ENCODE data around the gene CCM2. TPM values are rescaled to one million over a fixed set of nuclear protein-coding genes. Genes with fewer than 3 reads are reported as not detected.

Gene CCM2
- total RNA-seq, 2 experiments from 2014 or later, result 72.3 to 77.5 TPM

DNA sequence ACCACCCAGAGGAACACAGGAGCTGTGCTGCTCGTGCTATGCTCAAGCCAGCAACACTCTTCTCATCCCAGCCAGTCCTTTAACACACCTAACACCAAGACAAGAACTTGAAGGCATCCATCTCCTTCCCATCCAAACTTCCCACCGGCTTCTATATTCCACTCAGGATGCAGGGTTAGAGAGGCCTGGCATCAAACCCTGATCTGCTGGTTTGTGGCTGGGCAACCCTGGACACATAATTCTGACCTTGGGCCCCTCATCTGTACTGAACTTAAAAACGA lies 15.6 kb upstream of the CCM2 start:
- Mint-ChIP-seq H3K9me3 (no peaks in the 10 kb centered on the region), H3K4me1 (ENCODE audit: low read depth) (peaks cover 64% of the 10 kb centered on the region), H3K27ac (peak overlapping the region; percentile 100), H3K27me3 (no peaks in the 10 kb centered on the region), H3K36me3 (ENCODE audit: low read depth) (peaks cover 57% of the 10 kb centered on the region), H3K4me3 (peak overlapping the region; percentile 100)
- TF ChIP-seq, protein P1, sequence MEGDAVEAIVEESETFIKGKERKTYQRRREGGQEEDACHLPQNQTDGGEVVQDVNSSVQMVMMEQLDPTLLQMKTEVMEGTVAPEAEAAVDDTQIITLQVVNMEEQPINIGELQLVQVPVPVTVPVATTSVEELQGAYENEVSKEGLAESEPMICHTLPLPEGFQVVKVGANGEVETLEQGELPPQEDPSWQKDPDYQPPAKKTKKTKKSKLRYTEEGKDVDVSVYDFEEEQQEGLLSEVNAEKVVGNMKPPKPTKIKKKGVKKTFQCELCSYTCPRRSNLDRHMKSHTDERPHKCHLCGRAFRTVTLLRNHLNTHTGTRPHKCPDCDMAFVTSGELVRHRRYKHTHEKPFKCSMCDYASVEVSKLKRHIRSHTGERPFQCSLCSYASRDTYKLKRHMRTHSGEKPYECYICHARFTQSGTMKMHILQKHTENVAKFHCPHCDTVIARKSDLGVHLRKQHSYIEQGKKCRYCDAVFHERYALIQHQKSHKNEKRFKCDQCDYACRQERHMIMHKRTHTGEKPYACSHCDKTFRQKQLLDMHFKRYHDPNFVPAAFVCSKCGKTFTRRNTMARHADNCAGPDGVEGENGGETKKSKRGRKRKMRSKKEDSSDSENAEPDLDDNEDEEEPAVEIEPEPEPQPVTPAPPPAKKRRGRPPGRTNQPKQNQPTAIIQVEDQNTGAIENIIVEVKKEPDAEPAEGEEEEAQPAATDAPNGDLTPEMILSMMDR (IDR thresholded peaks at IDR 0.05), result no peak
- CTCF ChIA-PET, result interaction anchor here (1.1 to 7.1 kb wide), 3 partner anchors 11 to 152 kb away, joined by 3 to 42 read pairs (median 24); no protein-coding TSS in a partner anchor
- no peak for DNase-seq
- intact Hi-C loops (cut with micrococcal nuclease), result loop anchor here (2.0 to 10.0 kb wide), 2 partner anchors 16 to 130 kb away; partner anchors contain the start of gene CCM2
- no peak for ATAC-seq
- POLR2A ChIA-PET, result interaction anchor here (0.8 to 16.8 kb wide), 10 partner anchors 10 to 187 kb away, joined by 3 to 328 read pairs (median 16); partner anchors contain the start of genes CCM2, H2AZ2, PPIA and TBRG4

DNA sequence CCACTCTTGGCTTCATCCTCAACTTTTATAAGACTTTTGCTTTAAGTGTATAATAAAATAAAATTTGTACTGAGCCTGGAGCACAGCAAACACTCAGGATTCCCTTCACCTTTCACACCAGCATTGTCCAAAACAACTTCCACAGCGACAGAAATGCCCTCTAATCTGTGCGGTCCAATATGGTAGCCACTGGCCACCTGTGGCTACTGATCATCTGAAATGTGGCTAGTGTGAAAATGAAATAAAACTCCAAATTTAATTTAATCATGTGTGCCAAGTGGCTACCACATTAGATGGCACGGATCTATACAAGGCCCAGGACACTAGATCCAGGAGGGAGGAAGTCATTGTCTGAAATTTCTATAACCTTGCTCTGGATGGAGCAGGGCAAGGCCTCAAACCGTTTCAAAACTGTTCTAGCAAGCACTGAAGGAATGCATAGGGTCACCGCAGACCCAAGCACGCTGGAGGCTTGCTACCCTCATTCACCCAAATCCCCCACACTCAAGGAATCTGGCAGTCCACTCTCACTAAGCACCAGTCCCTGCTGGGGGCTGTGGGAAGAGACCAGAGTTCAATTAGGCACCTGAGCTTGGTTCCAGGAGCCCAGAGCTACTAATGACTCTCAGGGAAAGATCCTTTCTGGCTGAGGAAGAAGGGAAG lies 14.8 kb upstream of the CCM2 start:
- H3K36me3 Mint-ChIP-seq (ENCODE audit: low read depth), result peaks cover 57% of the 10 kb centered on the region
- CTCF ChIA-PET, result interaction anchor here (0.8 to 4.1 kb wide), 5 partner anchors 11 to 150 kb away, joined by 3 to 24 read pairs (median 3); no protein-coding TSS in a partner anchor
- peak overlapping the region; percentile 100 for H3K27ac Mint-ChIP-seq
- H3K4me3 Mint-ChIP-seq, result peak overlapping the region; percentile 100
- no peaks in the 10 kb centered on the region for H3K27me3 Mint-ChIP-seq
- H3K4me1 Mint-ChIP-seq (ENCODE audit: low read depth), result peaks cover 56% of the 10 kb centered on the region
- TF ChIP-seq, protein P1 (IDR thresholded peaks at IDR 0.05), result no peak
- H3K9me3 Mint-ChIP-seq, result no peaks in the 10 kb centered on the region
- POLR2A ChIA-PET, result interaction anchor here (0.8 to 16.8 kb wide), 17 partner anchors 9 to 188 kb away, joined by 3 to 328 read pairs (median 4); partner anchors contain the start of genes CCM2, PPIA and TBRG4
- DNase-seq, result no peak
- intact Hi-C loops (cut with micrococcal nuclease), result loop anchor here (2.0 to 10.0 kb wide), 2 partner anchors 16 to 130 kb away; partner anchors contain the start of gene CCM2
- no peak for ATAC-seq

DNA sequence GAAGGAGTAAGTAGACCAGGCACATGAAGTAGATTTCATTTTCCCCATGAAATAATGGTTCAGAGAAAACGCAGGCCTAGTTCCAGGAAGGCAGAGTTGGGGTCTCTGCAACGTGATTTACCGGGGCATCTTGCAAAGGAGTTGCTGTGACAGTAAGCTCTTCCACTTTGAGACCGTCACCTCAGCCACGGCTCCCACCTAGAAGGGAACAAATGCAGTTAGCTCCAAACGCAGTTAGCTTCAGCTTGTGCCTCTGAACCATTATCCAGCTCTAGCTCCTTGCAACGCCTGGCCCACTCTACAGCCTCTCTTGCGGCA lies 14.1 kb upstream of the CCM2 start:
- Mint-ChIP-seq H3K36me3 (ENCODE audit: low read depth) (peaks cover 57% of the 10 kb centered on the region), H3K27ac (peak overlapping the region; percentile 100), H3K4me3 (peak overlapping the region; percentile 100), H3K4me1 (ENCODE audit: low read depth) (peaks cover 53% of the 10 kb centered on the region), H3K9me3 (no peaks in the 10 kb centered on the region), H3K27me3 (no peaks in the 10 kb centered on the region)
- ATAC-seq (no peak), DNase-seq (no peak)
- ChIA-PET CTCF (interaction anchor here (0.8 to 1.5 kb wide), 4 partner anchors 10 to 150 kb away, joined by 3 to 5 read pairs (median 3); no protein-coding TSS in a partner anchor), POLR2A (interaction anchor here (0.8 to 13.1 kb wide), 15 partner anchors 9 to 188 kb away, joined by 3 to 328 read pairs (median 4); partner anchors contain the start of genes CCM2, H2AZ2, PPIA and TBRG4)
- intact Hi-C loops (cut with micrococcal nuclease), result loop anchor here (2.0 to 10.0 kb wide), 2 partner anchors 15 to 131 kb away; partner anchors contain the start of gene CCM2
- TF ChIP-seq, protein P1 (IDR thresholded peaks at IDR 0.05), result no peak

DNA sequence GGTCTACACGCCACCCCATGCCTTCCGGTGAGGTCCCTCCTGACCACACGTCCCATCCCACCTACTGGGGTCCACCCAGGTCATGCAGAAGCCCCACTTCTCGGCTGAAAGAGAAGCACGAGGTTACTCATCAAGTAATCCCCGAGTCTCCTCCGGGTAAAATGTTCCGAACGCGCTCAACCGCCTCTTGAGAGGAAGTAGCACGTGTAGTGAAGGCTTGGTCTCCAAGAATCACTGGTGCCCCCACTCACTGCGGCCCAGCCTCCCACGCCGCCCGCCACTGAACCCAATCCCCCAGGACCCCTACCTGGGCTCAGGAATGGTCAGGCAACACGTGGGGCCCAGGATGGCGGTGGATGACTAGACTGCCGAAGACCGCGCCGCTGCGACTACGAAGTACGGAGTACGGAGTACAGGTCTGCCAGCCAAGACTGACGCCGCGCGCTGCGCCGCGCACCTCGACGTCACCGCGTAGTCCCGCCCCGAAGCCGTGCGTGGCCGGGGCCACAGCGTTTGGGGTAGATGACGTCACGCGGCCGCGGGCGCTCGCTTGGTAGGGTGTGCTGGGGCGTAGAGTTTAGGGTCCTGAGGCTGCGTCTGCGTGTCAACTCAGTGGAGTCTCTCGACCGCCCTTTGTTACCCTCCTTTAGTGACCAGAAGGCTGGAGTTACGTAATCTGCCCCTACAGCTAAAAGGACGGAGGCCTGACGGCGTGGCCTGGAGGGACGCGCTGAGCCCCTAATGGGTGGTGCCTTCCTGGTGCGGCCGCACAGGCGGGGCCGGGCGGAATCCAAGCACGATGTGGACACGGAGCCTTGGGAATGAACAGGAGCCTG lies 13.6 kb upstream of the CCM2 start:
- TF ChIP-seq, protein P1 (IDR thresholded peaks at IDR 0.05), result no peak
- ChIA-PET CTCF (interaction anchor here (0.8 to 1.5 kb wide), 5 partner anchors 10 to 149 kb away, joined by 3 to 5 read pairs (median 3); no protein-coding TSS in a partner anchor), POLR2A (interaction anchor here (0.6 to 13.1 kb wide), 14 partner anchors 12 to 189 kb away, joined by 3 to 328 read pairs (median 4); partner anchors contain the start of genes CCM2, H2AZ2, PPIA and TBRG4)
- H3K27me3 Mint-ChIP-seq, result no peaks in the 10 kb centered on the region
- peak overlapping the region; percentile 100 for H3K27ac Mint-ChIP-seq
- ATAC-seq, result peak; percentile 91
- peaks cover 48% of the 10 kb centered on the region for H3K4me1 Mint-ChIP-seq (ENCODE audit: low read depth)
- peak overlapping the region; percentile 100 for H3K4me3 Mint-ChIP-seq
- DNase-seq, result peak; percentile 97
- no peaks in the 10 kb centered on the region for H3K9me3 Mint-ChIP-seq
- H3K36me3 Mint-ChIP-seq (ENCODE audit: low read depth), result peaks cover 54% of the 10 kb centered on the region
- intact Hi-C loops (cut with micrococcal nuclease), result loop anchor here (10.0 kb wide), 1 partner anchor 132 kb away; no protein-coding TSS in a partner anchor

Data from activated CD8-positive, alpha-beta T cell treated with anti-CD3 and anti-CD28 coated beads for 36 hours (primary cell).